Pulmonary artery endothelial cell (primary cell): Measurements from ENCODE around the gene RECQL5. TPM values are rescaled to one million over a fixed set of nuclear protein-coding genes. Genes with fewer than 3 reads are reported as not detected.

Source experiments
- DNase-seq: peaks from one replicate; pipeline ENCODE4 v3.0.0-alpha.2; 2011; ENCODE audit warnings: low read depth, low spot score
- total RNA-seq: library from RNA; depleted of rRNA; stranded (reverse); fragments of >200 nt; gene quantifications from 2 replicates; pipeline ENCODE4 v1.2.3, GENCODE V29; 2014

The RECQL5 gene
- total RNA-seq, 1 donor from 2014 or later: 12.0 TPM

- no peak for DNase-seq
Observed at GRCh38 chr17:75619506-75620431, 47.2 kb downstream of the RECQL5 start.

- no peak for DNase-seq
Observed at GRCh38 chr17:75617675-75618074, 49.3 kb downstream of the RECQL5 start.

- DNase-seq: no peak
Observed at GRCh38 chr17:75617218-75617617, 49.7 kb downstream of the RECQL5 start.

- no peak for DNase-seq
Observed at GRCh38 chr17:75616521-75617122, 50.3 kb downstream of the RECQL5 start.

GRCh38 chr17:75615301-75615700 lies 51.7 kb downstream of the RECQL5 start:
- no peak for DNase-seq

GRCh38 chr17:75614556-75615270 lies 52.2 kb downstream of the RECQL5 start:
- no peak for DNase-seq

- no peak for DNase-seq
Observed at GRCh38 chr17:75614006-75614405, 52.9 kb downstream of the RECQL5 start.

GRCh38 chr17:75612906-75613626 lies 53.9 kb downstream of the RECQL5 start:
- DNase-seq: no peak

GRCh38 chr17:75611851-75612429 lies 55.0 kb downstream of the RECQL5 start:
- DNase-seq: no peak

- DNase-seq: no peak
Observed at GRCh38 chr17:75610103-75610984, 56.6 kb downstream of the RECQL5 start.

GRCh38 chr17:75607086-75607485 lies 59.9 kb downstream of the RECQL5 start:
- no peak for DNase-seq

GRCh38 chr17:75605790-75606189 lies 61.2 kb downstream of the RECQL5 start:
- DNase-seq: no peak

GRCh38 chr17:75604034-75604695 lies 62.8 kb downstream of the RECQL5 start:
- no peak for DNase-seq

- no peak for DNase-seq
Observed at GRCh38 chr17:75603123-75603522, 63.8 kb downstream of the RECQL5 start.

- DNase-seq: no peak
Observed at GRCh38 chr17:75602644-75603043, 64.3 kb downstream of the RECQL5 start.

GRCh38 chr17:75601057-75601987 lies 65.6 kb downstream of the RECQL5 start:
- DNase-seq: no peak

- DNase-seq: no peak
Observed at GRCh38 chr17:75596320-75597087, 70.5 kb downstream of the RECQL5 start.

GRCh38 chr17:75595920-75596313 lies 71.0 kb downstream of the RECQL5 start:
- DNase-seq: no peak
